SK-N-SH treated with all-trans-retinoic acid at 6 μM for 48 hours (cell line): ENCODE data around the gene STAT6.

ENCODE experiments used
- ATAC-seq: fragments of 200-7000 bp; cut with Tn5 transposase; 3 replicates; pipeline ENCODE4 v1.9.1; 2020; ENCODE audit warnings: mild to moderate bottlenecking, moderate library complexity
- ARNTL ChIP-seq: fragments of 450-650 bp; formaldehyde crosslinking; IDR thresholded peaks from 2 replicates; pipeline ENCODE4 v1.5.0; 2020; ENCODE audit warnings: low read depth, mild to moderate bottlenecking, moderate library complexity, borderline replicate concordance
- BACH2 ChIP-seq: fragments of 250-450 bp; sonication (Bioruptor Pico); IDR thresholded peaks from 2 replicates; pipeline ENCODE4 v1.9.0; 2021; ENCODE audit warnings: mild to moderate bottlenecking, borderline replicate concordance
- CSRNP3 ChIP-seq: fragments of 250-450 bp; sonication (Bioruptor Pico); IDR thresholded peaks from 2 replicates; pipeline ENCODE4 v1.5.1; 2021; ENCODE audit warnings: mild to moderate bottlenecking, moderate library complexity
- ESRRG ChIP-seq: fragments of 250-450 bp; sonication (Bioruptor Pico); IDR thresholded peaks from 2 replicates; pipeline ENCODE4 v1.6.1; 2021; ENCODE audit warnings: mild to moderate bottlenecking
- GLIS3 ChIP-seq: fragments of 250-450 bp; sonication (Bioruptor Pico); IDR thresholded peaks from 2 replicates; pipeline ENCODE4 v1.5.0; 2020; ENCODE audit warnings: mild to moderate bottlenecking, moderate library complexity
- ISL1 ChIP-seq: fragments of 250-450 bp; sonication (Bioruptor Pico); IDR thresholded peaks from 2 replicates; pipeline ENCODE4 v2.1.2; 2022; ENCODE audit warnings: mild to moderate bottlenecking, moderate library complexity
- OSR1 ChIP-seq: fragments of 250-450 bp; sonication (Bioruptor Pico); IDR thresholded peaks from 2 replicates; pipeline ENCODE4 v1.8.0; 2022; ENCODE audit warnings: moderate library complexity, mild to moderate bottlenecking, inconsistent platforms
- POU6F1 ChIP-seq: fragments of 250-450 bp; sonication (Bioruptor Pico); IDR thresholded peaks from 2 replicates; pipeline ENCODE4 v1.8.0; 2021; ENCODE audit warnings: low read depth, mild to moderate bottlenecking, moderate library complexity, borderline replicate concordance
- PPARA ChIP-seq: fragments of 250-450 bp; sonication (Bioruptor Pico); IDR thresholded peaks from 2 replicates; pipeline ENCODE4 v1.5.0; 2020; ENCODE audit warnings: mild to moderate bottlenecking, borderline replicate concordance
- RARB ChIP-seq: fragments of 250-450 bp; sonication (Bioruptor Pico); IDR thresholded peaks from 2 replicates; pipeline ENCODE4 v1.8.0; 2021; ENCODE audit warnings: mild to moderate bottlenecking, moderate library complexity
- TCF4 ChIP-seq: fragments of 250-450 bp; sonication (Bioruptor Pico); IDR thresholded peaks from 2 replicates; pipeline ENCODE4 v1.8.0; 2021; ENCODE audit warnings: mild to moderate bottlenecking, moderate library complexity, borderline replicate concordance
- TOX ChIP-seq: fragments of 250-450 bp; sonication (Bioruptor Pico); IDR thresholded peaks from 2 replicates; pipeline ENCODE4 v1.8.0; 2021; ENCODE audit warnings: mild to moderate bottlenecking, moderate library complexity, borderline replicate concordance
- TSHZ2 ChIP-seq: fragments of 250-450 bp; sonication (Bioruptor Pico); IDR thresholded peaks from 2 replicates; pipeline ENCODE4 v1.5.0; 2020; ENCODE audit warnings: mild to moderate bottlenecking, moderate library complexity
- ZC3H10 ChIP-seq: fragments of 250-450 bp; sonication (Bioruptor Pico); IDR thresholded peaks from 2 replicates; pipeline ENCODE4 v1.5.1; 2021; ENCODE audit warnings: mild to moderate bottlenecking, moderate library complexity
- ZFP3 ChIP-seq: fragments of 250-450 bp; sonication (Bioruptor Pico); IDR thresholded peaks from 2 replicates; pipeline ENCODE4 v1.5.0; 2020; ENCODE audit warnings: mild to moderate bottlenecking, moderate library complexity
- ZFP30 ChIP-seq: fragments of 450-650 bp; formaldehyde crosslinking; IDR thresholded peaks from 2 replicates; pipeline ENCODE4 v1.5.0; 2022; ENCODE audit warnings: mild to moderate bottlenecking, moderate library complexity
- ZNF565 ChIP-seq: fragments of 450-650 bp; formaldehyde crosslinking; conservative IDR thresholded peaks from 2 replicates; pipeline ENCODE4 v1.5.0; 2020; ENCODE audit warnings: low read depth, mild to moderate bottlenecking, moderate library complexity
- ZNF8 ChIP-seq: fragments of 450-650 bp; formaldehyde crosslinking; IDR thresholded peaks from 2 replicates; pipeline ENCODE4 v1.5.0; 2020; ENCODE audit warnings: mild to moderate bottlenecking, moderate library complexity

STAT6 gene

DNA sequence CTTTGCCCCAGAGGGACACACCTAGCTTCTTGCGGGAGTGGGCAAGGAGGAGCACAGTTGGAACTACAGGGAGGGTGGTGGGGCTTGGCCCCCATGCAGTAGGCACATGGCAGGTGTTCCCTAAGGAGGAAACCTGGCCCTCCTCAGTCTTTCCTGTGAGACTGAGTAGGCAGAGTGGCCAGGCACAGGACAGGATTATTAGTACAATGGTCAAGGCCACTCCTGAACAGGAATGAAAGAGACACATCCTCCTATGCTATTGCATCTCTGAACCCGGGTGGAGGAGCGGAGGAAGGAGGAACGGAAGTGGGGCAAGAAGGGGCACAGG, 62.1 kb downstream of the STAT6 start (continued):
- no peak for TF ChIP-seq POU6F1 (CRISPR knock-in tag)

DNA sequence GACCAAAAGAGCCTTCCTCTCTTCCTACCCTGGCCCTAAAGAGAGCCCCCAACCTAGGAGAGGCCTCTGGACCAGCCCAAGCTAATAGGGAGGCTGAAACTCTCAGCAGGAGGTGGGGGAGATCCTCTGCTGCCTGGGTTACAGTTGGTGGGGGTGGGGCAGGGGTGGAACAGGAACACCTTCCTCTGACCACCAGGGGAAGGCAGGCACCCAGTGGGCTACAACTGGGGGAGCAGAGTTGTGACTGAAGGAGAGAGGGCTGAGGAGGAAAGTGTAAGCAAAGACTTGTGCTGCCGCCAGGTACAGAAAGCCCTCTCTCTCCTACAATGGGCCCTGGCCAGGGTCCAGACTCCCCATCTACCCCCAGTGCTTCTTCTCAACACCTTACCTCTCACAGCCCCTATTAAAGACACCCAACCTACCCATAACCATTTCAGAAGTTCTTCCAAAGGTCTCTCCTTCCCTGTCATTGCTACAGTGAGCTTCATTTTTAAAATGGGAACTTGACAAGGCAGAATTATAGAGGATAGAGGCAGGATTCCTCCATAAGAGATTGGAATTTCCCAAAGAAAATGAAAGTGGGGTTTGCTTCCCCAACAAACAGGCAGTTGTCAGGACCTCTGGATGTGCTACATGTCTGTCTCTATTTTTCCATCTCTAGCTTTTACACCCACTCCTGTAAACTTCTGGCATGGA, 62.6 kb downstream of the STAT6 start:
- no peak for ATAC-seq
- no peak for TF ChIP-seq OSR1 (CRISPR knock-in tag)
- no peak for TF ChIP-seq ESRRG (CRISPR knock-in tag)
- TF ChIP-seq ZFP30 (CRISPR knock-in tag), result no peak
- TF ChIP-seq ARNTL, result no peak
- no peak for TF ChIP-seq PPARA (CRISPR knock-in tag)
- TF ChIP-seq CSRNP3, result no peak
- no peak for TF ChIP-seq POU6F1 (CRISPR knock-in tag)
- TF ChIP-seq ZNF8 (CRISPR knock-in tag), result no peak
- no peak for TF ChIP-seq ZFP3 (CRISPR knock-in tag)
- TF ChIP-seq ZNF565 (CRISPR knock-in tag), result no peak
- no peak for TF ChIP-seq TOX (CRISPR knock-in tag)
- no peak for TF ChIP-seq GLIS3
- TF ChIP-seq RARB (CRISPR knock-in tag), result no peak
- TF ChIP-seq ZC3H10 (CRISPR knock-in tag), result no peak
- no peak for TF ChIP-seq TCF4 (CRISPR knock-in tag)
- TF ChIP-seq TSHZ2, result no peak
- TF ChIP-seq BACH2 (CRISPR knock-in tag), result no peak
- no peak for TF ChIP-seq ISL1 (CRISPR knock-in tag)

DNA sequence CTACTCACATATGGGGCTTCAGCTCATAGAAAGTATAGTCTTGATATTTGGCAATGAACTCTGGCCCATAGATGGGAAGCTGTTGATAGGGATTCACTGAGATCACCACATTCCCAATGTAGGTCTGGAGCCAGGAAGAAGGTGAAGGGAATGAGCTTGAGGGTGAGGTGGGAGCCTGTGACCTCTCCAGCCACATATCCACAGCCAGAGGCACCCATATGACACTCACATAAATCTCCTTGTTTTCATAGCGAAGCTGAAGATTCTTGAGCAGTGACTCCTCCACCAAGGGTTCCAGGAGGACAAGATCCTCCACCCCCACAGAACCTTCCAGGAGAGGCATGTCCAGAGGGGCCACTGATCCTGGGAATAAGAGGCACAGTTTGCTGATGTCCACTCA, 63.2 kb downstream of the STAT6 start:
- no peak for TF ChIP-seq ZC3H10 (CRISPR knock-in tag)
- TF ChIP-seq ZFP3 (CRISPR knock-in tag), result no peak
- no peak for TF ChIP-seq GLIS3
- no peak for TF ChIP-seq CSRNP3
- no peak for TF ChIP-seq ESRRG (CRISPR knock-in tag)
- no peak for TF ChIP-seq OSR1 (CRISPR knock-in tag)
- TF ChIP-seq ZNF565 (CRISPR knock-in tag), result no peak
- no peak for ATAC-seq
